Liver (tissue), 9 donors: Measurements from ENCODE around the gene SOX6. TPM values are rescaled to one million over a fixed set of nuclear protein-coding genes. Genes with fewer than 3 reads are reported as not detected.

Experiments used
- DNase-seq: peaks from one replicate; pipeline ENCODE4 v3.0.0-alpha.2; 2017; ENCODE audit warnings: low spot score
- H3K27ac ChIP-seq, 2 donors: one replicate each; pipeline ENCODE4 v1.7.0; 2013; ENCODE audit warnings: inconsistent platforms in 2 of 2, low read length in 2 of 2, control low read depth in 1 of 2, low read depth in 1 of 2, mild to moderate bottlenecking in 1 of 2
- H3K27me3 ChIP-seq, 4 donors: one replicate each; pipeline versions ENCODE4 v1.6.1 to v1.7.0; 2013; ENCODE audit warnings: low read length in 3 of 4, inconsistent platforms in 1 of 4, mild to moderate bottlenecking in 1 of 4, moderate library complexity in 1 of 4; ENCODE audit not compliant: control insufficient read depth in 4 of 4, insufficient read depth in 4 of 4
- H3K36me3 ChIP-seq, 4 donors: one replicate each; pipeline versions ENCODE4 v1.6.1 to v1.7.0; 2013; ENCODE audit warnings: low read length in 3 of 4, mild to moderate bottlenecking in 3 of 4, low read depth in 1 of 4, moderate library complexity in 1 of 4; ENCODE audit not compliant: control insufficient read depth in 4 of 4, insufficient read depth in 3 of 4
- H3K4me1 ChIP-seq, 4 donors: one replicate each; pipeline versions ENCODE4 v1.6.1 to v1.7.0; 2013; ENCODE audit warnings: low read length in 3 of 4, mild to moderate bottlenecking in 3 of 4, moderate library complexity in 1 of 4; ENCODE audit not compliant: control insufficient read depth in 4 of 4, insufficient read depth in 4 of 4
- H3K4me3 ChIP-seq, 3 donors: one replicate each; pipeline versions ENCODE4 v1.6.1 to v1.7.0; 2013; ENCODE audit warnings: low read length in 3 of 3, control low read depth in 1 of 3, low read depth in 1 of 3, mild to moderate bottlenecking in 1 of 3
- H3K9ac ChIP-seq, 2 donors: one replicate each; pipeline ENCODE4 v1.7.0; 2013; ENCODE audit warnings: low read length in 2 of 2, mild to moderate bottlenecking in 2 of 2, moderate library complexity in 2 of 2, control low read depth in 1 of 2, low read depth in 1 of 2
- H3K9me3 ChIP-seq, 4 donors: one replicate each; pipeline versions ENCODE4 v1.6.1 to v1.7.0; 2013; ENCODE audit warnings: low read length in 3 of 4; ENCODE audit not compliant: control insufficient read depth in 4 of 4
- EGR1 ChIP-seq, 2 donors: IDR thresholded peaks; 2 replicates each; pipeline ENCODE4 v1.6.1; 2016 to 2018; ENCODE audit warnings: antibody characterized with exemption in 2 of 2, low read depth in 2 of 2
- FOXA1 ChIP-seq: IDR thresholded peaks from 2 replicates; pipeline ENCODE4 v1.6.1; 2016; ENCODE audit warnings: antibody characterized with exemption
- FOXA2 ChIP-seq: IDR thresholded peaks from 2 replicates; pipeline ENCODE4 v1.6.1; 2016; ENCODE audit warnings: antibody characterized with exemption
- GABPA ChIP-seq, 2 donors: IDR thresholded peaks in 1 of 2; conservative IDR thresholded peaks in 1 of 2; 2 replicates each; pipeline ENCODE4 v1.6.1; 2016; ENCODE audit warnings: antibody characterized with exemption in 2 of 2, mild to moderate bottlenecking in 1 of 2, moderate library complexity in 1 of 2
- HNF4A ChIP-seq, 2 donors: conservative IDR thresholded peaks; 2 replicates each; pipeline ENCODE4 v1.6.1; 2016; ENCODE audit warnings: antibody characterized with exemption in 2 of 2, mild to moderate bottlenecking in 2 of 2
- NR2F2 ChIP-seq: IDR thresholded peaks from 2 replicates; pipeline ENCODE4 v1.6.1; 2016; ENCODE audit warnings: antibody characterized with exemption
- SP1 ChIP-seq: IDR thresholded peaks from 2 replicates; pipeline ENCODE4 v1.6.1; 2018; ENCODE audit warnings: antibody characterized with exemption, mild to moderate bottlenecking
- TAF1 ChIP-seq: conservative IDR thresholded peaks from 2 replicates; pipeline ENCODE4 v1.6.1; 2016; ENCODE audit warnings: antibody characterized with exemption, mild to moderate bottlenecking
- YY1 ChIP-seq: IDR thresholded peaks from 2 replicates; pipeline ENCODE4 v1.6.1; 2016; ENCODE audit warnings: antibody characterized with exemption, mild to moderate bottlenecking
- WGBS: extraction: QIAGEN DNeasy Blood & Tissue Kit; methylation state at CpG from one replicate; pipeline ENCODE4 v1.1.7; 2013; 5-methylcytosine and 5-hydroxymethylcytosine counted together
- polyA plus RNA-seq, 2 donors: library from polyadenylated mRNA; stranded (reverse) in 1 of 2; unstranded in 1 of 2; fragments of 200-250 nt in 1 of 2; fragments of >200 nt in 1 of 2; fragmentation: Nextera tagmentation in 1 of 2; extraction: Ambion mirVana in 1 of 2; gene quantifications; one replicate each; pipeline versions ENCODE4 v1.2.1 to v1.2.3, GENCODE V29; 2013 to 2015
- total RNA-seq, 2 donors: library from RNA; depleted of rRNA; stranded (reverse); fragments of >200 nt; gene quantifications; one replicate each; pipeline ENCODE4 v1.2.3, GENCODE V29; 2014
- TF ChIP-seq, protein P1 (sequence below): IDR thresholded peaks from 2 replicates; pipeline ENCODE4 v1.6.1; 2016; ENCODE audit warnings: antibody characterized with exemption
- TF ChIP-seq, protein P2 (sequence below): IDR thresholded peaks from 2 replicates; pipeline ENCODE4 v1.6.1; 2016; ENCODE audit warnings: antibody characterized with exemption, mild to moderate bottlenecking
- TF ChIP-seq, protein P3 (sequence below): IDR thresholded peaks from 2 replicates; pipeline ENCODE4 v1.6.1; 2016; ENCODE audit warnings: antibody characterized with exemption
- TF ChIP-seq, protein P4 (sequence below): IDR thresholded peaks from 2 replicates; pipeline ENCODE4 v1.6.1; 2016; ENCODE audit warnings: antibody characterized with exemption
- TF ChIP-seq, protein P5 (sequence below): fragments of 150-350 bp; IDR thresholded peaks from 2 replicates; pipeline ENCODE4 v1.5.1; 2017; ENCODE audit warnings: improper control_type of control experiment, low read depth, low read length; ENCODE audit not compliant: missing input control
- donor health status: healthy.
- donor health status: healthy.
- donor health status: healthy.
- donor health status: healthy.
- donor health status: healthy.

Gene SOX6
- total RNA-seq: 100 to 1,000 TPM in 1 of 2 donors, 10 to 100 TPM in 1; 20.8 to 111 TPM
- polyA plus RNA-seq: 1 to 10 TPM; 2.4 to 8.8 TPM

DNA sequence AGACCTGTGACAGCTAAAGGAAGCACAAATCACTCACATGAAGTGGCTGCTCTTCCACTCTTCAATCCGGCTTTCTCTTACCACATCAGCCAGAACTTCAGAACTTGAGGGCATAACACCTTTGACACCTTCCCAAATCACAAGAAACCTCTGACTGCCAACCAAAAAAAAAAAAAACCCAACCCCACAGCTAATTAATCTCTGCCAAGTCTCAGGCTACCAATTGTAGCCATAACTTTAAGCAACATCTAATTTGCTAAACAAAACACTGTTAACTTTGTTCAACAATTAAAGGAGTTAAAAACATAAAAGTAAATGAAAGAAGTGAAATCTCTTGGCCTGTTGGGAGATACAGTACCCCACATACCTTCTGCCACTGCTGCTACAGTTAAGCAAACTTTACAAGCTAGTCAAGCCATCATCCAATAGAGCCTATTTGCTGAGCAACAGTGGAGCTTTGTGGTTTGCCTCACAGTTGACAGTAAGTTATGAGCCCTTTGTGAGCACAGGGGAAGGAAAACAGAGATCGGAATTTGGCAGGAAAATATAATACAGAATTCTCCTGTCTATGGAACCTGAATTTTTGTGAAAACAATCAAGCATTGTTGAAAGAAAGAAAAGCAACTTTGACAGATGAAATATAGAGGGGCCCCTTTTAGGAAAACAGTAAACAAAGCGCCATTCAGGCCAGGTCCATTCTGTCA, at the start of gene SOX6:
TSS of gene SOX6 (minus strand) at position 490 of the 704 bp plus-strand sequence. CDS start 15,298 bp downstream, outside the sequence.
- 79% methylated on average over 3 of the region's 3 CpGs for WGBS
- Histone ChIP-seq H3K4me3 (no peak within 1 kb of the TSS), H3K36me3 (no peaks in the 10 kb centered on the region), H3K9me3 (no peaks in the 10 kb centered on the region), H3K27ac (no peak within 1 kb of the TSS), H3K9ac (no peak within 1 kb of the TSS), H3K4me1 (peaks cover 0 to 10% (median 0%) of the 10 kb centered on the region in 4 donors), H3K27me3 (no peaks in the 10 kb centered on the region)
- DNase-seq: no peak
- TF ChIP-seq GABPA (IDR thresholded peaks at IDR 0.05 in 1 of 2, conservative IDR thresholded peaks at IDR 0.05 in 1 of 2) (no peak), FOXA2 (no peak), NR2F2 (no peak), HNF4A (conservative IDR thresholded peaks at IDR 0.05) (no peak), TAF1 (no peak), EGR1 (IDR thresholded peaks at IDR 0.05; ENCODE audit: low read depth in 2 of 2) (no peak), FOXA1 (no peak), YY1 (no peak), SP1 (no peak)
- TF ChIP-seq, protein P1, sequence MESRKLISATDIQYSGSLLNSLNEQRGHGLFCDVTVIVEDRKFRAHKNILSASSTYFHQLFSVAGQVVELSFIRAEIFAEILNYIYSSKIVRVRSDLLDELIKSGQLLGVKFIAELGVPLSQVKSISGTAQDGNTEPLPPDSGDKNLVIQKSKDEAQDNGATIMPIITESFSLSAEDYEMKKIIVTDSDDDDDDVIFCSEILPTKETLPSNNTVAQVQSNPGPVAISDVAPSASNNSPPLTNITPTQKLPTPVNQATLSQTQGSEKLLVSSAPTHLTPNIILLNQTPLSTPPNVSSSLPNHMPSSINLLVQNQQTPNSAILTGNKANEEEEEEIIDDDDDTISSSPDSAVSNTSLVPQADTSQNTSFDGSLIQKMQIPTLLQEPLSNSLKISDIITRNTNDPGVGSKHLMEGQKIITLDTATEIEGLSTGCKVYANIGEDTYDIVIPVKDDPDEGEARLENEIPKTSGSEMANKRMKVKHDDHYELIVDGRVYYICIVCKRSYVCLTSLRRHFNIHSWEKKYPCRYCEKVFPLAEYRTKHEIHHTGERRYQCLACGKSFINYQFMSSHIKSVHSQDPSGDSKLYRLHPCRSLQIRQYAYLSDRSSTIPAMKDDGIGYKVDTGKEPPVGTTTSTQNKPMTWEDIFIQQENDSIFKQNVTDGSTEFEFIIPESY: no peak
- TF ChIP-seq, protein P2, sequence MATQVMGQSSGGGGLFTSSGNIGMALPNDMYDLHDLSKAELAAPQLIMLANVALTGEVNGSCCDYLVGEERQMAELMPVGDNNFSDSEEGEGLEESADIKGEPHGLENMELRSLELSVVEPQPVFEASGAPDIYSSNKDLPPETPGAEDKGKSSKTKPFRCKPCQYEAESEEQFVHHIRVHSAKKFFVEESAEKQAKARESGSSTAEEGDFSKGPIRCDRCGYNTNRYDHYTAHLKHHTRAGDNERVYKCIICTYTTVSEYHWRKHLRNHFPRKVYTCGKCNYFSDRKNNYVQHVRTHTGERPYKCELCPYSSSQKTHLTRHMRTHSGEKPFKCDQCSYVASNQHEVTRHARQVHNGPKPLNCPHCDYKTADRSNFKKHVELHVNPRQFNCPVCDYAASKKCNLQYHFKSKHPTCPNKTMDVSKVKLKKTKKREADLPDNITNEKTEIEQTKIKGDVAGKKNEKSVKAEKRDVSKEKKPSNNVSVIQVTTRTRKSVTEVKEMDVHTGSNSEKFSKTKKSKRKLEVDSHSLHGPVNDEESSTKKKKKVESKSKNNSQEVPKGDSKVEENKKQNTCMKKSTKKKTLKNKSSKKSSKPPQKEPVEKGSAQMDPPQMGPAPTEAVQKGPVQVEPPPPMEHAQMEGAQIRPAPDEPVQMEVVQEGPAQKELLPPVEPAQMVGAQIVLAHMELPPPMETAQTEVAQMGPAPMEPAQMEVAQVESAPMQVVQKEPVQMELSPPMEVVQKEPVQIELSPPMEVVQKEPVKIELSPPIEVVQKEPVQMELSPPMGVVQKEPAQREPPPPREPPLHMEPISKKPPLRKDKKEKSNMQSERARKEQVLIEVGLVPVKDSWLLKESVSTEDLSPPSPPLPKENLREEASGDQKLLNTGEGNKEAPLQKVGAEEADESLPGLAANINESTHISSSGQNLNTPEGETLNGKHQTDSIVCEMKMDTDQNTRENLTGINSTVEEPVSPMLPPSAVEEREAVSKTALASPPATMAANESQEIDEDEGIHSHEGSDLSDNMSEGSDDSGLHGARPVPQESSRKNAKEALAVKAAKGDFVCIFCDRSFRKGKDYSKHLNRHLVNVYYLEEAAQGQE: no peak
- TF ChIP-seq, protein P3, sequence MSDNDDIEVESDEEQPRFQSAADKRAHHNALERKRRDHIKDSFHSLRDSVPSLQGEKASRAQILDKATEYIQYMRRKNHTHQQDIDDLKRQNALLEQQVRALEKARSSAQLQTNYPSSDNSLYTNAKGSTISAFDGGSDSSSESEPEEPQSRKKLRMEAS: no peak
- TF ChIP-seq, protein P4, sequence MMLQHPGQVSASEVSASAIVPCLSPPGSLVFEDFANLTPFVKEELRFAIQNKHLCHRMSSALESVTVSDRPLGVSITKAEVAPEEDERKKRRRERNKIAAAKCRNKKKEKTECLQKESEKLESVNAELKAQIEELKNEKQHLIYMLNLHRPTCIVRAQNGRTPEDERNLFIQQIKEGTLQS: no peak
- TF ChIP-seq, protein P5, sequence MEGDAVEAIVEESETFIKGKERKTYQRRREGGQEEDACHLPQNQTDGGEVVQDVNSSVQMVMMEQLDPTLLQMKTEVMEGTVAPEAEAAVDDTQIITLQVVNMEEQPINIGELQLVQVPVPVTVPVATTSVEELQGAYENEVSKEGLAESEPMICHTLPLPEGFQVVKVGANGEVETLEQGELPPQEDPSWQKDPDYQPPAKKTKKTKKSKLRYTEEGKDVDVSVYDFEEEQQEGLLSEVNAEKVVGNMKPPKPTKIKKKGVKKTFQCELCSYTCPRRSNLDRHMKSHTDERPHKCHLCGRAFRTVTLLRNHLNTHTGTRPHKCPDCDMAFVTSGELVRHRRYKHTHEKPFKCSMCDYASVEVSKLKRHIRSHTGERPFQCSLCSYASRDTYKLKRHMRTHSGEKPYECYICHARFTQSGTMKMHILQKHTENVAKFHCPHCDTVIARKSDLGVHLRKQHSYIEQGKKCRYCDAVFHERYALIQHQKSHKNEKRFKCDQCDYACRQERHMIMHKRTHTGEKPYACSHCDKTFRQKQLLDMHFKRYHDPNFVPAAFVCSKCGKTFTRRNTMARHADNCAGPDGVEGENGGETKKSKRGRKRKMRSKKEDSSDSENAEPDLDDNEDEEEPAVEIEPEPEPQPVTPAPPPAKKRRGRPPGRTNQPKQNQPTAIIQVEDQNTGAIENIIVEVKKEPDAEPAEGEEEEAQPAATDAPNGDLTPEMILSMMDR: no peak
